Fibroblast of upper back skin (primary cell): ENCODE results near the gene GARIN5A.
"Not testable (repeated sequence)": the region's sequence is repeated elsewhere in the genome, so short reads cannot be mapped to it uniquely, and the experiment has no call there.

Experiments
- DNase-seq: peaks from one replicate; pipeline ENCODE4 v3.0.0-alpha.2; 2013

GARIN5A gene

GRCh38 chr19:50486823-50487515 is 10.3 kb upstream of the GARIN5A start:
- peak; percentile 10 for DNase-seq

- DNase-seq, result no peak
Observed at GRCh38 chr19:50485284-50485955, 8.8 kb upstream of the GARIN5A start.

- DNase-seq, result no peak
Observed at GRCh38 chr19:50482916-50483315, 6.3 kb upstream of the GARIN5A start.

DNA sequence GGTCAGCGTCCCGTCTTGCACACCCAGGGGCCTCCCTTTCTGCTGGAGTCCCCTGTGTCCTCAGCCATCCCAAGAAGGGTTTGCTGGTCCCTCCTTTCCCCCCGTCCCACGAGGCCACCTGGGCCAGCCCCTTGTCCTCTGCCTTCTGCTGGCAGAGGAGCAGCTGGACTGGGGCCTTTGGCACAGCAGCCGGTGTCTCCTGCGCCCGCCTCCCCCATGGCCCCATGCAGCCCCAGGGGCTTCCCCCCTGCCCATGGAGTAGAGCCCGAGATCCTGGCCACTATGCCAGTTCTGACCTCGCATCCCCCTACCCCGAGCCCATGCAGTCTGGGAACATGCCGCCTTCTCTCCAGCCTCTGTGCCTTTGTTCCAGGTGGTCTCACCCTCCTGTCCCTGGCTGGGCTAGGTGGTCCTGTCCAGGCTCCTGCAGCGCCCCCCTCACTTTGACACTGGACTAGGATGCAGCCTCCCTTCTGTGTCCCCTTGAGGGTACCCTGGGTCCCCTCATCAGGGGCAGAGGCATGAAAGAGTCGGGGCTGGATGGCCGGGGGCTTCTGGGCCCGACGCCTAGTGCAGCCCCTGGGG is 5.7 kb upstream of the GARIN5A start:
- DNase-seq, result no peak

- no peak for DNase-seq
Observed at GRCh38 chr19:50481351-50482149, 4.9 kb upstream of the GARIN5A start.

DNA sequence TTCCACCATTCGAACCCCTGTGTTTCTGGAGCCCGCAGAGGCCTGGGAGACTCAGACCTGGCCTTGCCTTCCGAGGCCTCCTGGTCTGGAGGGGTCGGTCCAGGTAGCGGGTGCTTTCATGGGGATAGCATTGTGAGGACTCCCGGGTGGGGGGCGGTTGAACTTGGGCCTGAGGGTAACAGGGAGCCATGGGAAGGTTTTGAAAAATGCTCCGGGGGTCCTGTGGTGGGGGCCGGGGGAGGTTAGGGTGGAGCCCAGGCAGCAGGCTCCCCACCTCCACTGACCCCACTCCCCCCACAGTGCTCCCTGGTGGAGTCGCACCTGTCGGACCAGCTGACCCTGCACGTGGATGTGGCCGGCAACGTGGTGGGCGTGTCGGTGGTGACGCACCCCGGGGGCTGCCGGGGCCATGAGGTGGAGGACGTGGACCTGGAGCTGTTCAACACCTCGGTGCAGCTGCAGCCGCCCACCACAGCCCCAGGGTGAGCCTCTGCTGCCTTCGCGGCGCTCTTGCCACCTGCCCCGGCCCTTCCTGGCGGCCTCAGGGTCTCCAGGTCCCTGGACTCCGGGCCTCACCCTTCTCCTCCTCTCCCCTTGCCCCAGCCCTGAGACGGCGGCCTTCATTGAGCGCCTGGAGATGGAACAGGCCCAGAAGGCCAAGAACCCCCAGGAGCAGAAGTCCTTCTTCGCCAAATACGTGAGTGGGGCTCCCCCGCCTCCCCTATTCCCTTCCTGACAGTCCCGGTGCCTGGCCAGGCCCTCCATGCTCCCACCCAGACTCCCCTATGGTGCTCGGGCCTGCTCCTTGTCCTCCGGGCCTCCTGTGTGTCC is 3.8 kb upstream of the GARIN5A start:
- no peak for DNase-seq

- DNase-seq, result no peak
Observed at GRCh38 chr19:50479761-50480251, 3.2 kb upstream of the GARIN5A start.

GRCh38 chr19:50478901-50479715 is 2.5 kb upstream of the GARIN5A start:
- DNase-seq, result peak; percentile 15

DNA sequence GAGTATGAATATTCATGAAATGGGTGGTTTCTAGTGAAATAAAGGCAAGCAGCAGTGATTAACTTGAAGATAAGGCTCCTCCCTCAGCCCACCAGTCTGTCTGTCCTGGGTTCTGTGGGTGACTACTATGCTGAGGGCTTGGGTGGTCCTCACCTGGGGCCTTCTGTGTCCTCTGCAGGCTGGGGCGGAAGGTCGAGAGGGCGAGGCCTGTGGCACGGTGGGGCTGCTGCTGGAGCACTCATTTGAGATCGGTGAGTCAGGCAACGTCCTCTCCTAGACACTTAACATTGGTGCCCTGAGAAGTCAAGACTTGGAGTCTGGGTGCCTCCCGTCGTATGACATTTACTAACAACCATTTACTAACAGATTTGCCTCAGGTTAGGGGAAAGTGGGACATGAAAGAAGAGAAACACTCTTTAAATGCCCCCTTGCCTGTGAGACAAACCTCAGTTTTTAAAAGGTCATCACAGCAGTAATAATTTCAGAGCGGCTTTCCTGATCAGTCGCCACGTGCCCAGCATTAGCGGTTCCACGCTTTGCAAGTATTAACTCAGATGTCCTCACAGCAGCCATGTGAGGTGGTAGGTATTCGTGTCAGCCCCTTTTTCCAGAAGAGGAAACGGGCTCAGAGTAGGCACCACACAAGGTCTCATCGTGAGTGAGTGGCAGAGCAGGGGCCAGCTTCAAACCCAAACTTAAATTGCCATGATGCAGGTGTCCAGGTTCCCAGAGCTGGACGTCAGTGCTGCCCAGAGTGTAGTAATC is 1.3 kb upstream of the GARIN5A start:
- no peak for DNase-seq

DNA sequence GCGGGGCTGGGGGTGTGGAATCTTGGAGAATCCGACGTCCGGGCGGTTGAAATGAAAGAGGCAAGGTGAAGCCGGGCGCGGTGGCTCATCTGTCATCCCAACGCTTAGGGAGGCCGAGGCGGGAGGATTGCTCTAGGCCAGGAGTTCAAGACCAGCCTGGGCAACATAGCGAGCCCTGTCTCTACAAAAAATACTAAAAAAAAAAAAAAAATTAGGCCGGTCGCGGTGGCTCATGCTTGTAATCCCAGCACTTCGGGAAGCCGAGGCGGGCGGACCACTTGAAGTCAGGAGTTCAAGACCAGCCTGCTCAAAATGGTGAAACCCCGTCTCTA is 225 bp upstream of the GARIN5A start:
- no peak for DNase-seq

DNA sequence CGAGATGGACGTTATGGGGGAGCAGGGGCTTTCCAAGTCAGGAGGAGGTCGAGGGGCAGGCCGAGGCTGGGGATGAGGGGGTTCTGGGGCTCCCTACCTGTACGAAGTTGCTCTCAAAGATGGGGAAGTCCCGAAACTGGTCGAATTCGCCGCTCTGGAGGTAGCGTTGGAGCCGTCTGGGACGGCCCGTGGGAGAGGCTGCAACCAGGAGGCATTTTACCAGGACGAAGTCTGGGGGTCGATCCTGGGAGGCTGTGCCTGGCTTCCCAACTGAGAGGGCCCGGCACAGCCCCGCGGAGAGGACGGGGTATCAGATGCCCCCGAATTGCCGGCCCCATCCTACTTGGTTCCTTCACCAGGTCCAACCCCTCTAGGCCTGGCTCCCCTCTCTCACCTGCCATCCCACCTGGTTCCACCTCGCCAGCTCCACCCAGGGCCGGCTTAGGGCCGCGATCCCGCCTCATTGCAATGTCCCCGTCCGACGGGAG is 868 bp downstream of the GARIN5A start:
- no peak for DNase-seq

DNA sequence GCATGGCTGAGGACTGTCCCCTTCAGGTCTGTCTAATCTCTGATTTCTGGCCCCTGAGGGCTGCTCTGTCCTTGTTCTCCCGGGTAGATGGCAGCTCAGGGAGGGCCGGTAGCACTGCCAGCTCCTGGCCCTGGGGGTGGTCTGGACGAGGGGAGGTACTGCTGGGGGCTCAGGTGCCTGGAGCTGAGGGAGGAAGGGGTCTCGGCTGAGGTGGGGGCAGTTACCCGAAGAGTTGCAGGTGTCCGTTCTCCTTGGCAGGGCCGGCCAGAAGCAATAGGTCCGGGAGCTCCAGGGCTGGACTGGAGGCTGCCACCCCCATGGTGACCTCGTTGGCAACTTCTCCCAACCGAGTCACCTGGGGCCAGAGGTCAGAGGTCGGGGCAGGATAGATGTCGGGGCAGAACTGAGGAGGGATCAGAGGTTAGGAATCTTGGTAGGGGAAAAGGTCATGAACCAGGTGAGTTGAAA is 1.5 kb downstream of the GARIN5A start:
- no peak for DNase-seq

DNA sequence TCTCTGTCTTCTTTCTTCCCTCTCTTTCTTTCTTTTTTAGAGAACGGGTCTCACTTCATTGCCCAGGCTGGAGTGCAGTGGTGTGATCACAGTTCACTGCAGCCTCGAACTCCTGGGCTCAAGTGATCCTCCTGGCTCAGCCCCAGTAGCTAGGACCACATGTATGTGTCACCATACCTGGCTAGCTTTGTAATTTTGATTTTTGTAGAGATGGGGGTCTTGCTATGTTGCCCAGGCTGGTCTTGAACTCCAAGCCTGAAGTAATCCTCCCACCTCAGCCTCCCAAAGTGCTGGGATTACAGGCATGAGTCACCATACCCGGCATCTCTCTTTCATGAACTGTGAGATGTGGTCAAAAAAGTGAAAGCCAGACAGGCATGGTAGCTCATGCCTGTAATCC is 3.3 kb downstream of the GARIN5A start:
- not testable (repeated sequence) for DNase-seq

GRCh38 chr19:50468818-50469217 is 7.8 kb downstream of the GARIN5A start:
- DNase-seq, result no peak

DNA sequence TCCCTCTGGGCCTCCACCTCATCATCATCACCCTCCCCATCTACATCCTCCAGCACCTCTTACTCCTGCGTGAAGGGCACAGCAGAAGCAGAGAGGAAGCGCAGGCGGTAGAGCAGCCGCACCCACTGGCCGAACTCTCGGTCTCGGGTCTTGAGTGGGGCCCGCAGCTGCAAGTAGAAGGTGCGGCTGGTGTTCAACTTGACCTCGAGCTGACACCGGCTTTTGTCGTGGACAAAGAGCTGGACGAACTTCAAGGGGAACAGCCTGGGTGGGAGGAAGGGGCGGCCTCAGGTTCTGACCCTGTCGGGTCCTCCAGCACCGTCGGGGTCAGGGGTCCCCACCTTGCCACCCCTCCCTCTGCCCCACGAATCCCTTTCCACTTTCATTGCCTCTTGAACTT is 9.1 kb downstream of the GARIN5A start:
- no peak for DNase-seq

- no peak for DNase-seq
Observed at GRCh38 chr19:50466706-50467039, 10.0 kb downstream of the GARIN5A start.

- no peak for DNase-seq
Observed at GRCh38 chr19:50465986-50466705, 10.5 kb downstream of the GARIN5A start.

GRCh38 chr19:50465000-50465399 is 11.6 kb downstream of the GARIN5A start:
- DNase-seq, result no peak

GRCh38 chr19:50464348-50464747 is 12.3 kb downstream of the GARIN5A start:
- no peak for DNase-seq

GRCh38 chr19:50462970-50463369 is 13.7 kb downstream of the GARIN5A start:
- no peak for DNase-seq
